HFFc6 (cell line): ENCODE results near the gene OAF. TPM values are rescaled to one million over a fixed set of nuclear protein-coding genes. Genes with fewer than 3 reads are reported as not detected.

Experiments used
- DNase-seq: peaks from one replicate; pipeline ENCODE4 v3.0.0-alpha.2; 2018
- H3K27ac Mint-ChIP-seq: 2 replicates; pipeline ENCODE4 v1.8.0; 2020; ENCODE audit warnings: mild to moderate bottlenecking, mixed read lengths
- H3K27me3 Mint-ChIP-seq: 2 replicates; pipeline ENCODE4 v1.8.0; 2021; ENCODE audit warnings: mild to moderate bottlenecking, moderate library complexity, mixed read lengths; ENCODE audit not compliant: insufficient read depth
- H3K36me3 Mint-ChIP-seq: 2 replicates; pipeline ENCODE4 v1.8.0; 2021; ENCODE audit warnings: low read depth, mixed read lengths
- H3K4me1 Mint-ChIP-seq: 2 replicates; pipeline ENCODE4 v1.8.0; 2020; ENCODE audit warnings: low read depth, mixed read lengths
- H3K4me3 Mint-ChIP-seq: 2 replicates; pipeline ENCODE4 v1.8.0; 2020; ENCODE audit warnings: mild to moderate bottlenecking, moderate library complexity, mixed read lengths
- H3K9me3 Mint-ChIP-seq: 2 replicates; pipeline ENCODE4 v1.8.0; 2020; ENCODE audit warnings: mild to moderate bottlenecking, mixed read lengths
- total RNA-seq, 6 experiments: library from RNA; stranded (reverse); fragmentation: NEBNext Ultra II Directional; extraction: Animal tissue kit (Norgen Biotek cat#: 25700); gene quantifications; 2 replicates in 1 of 6; 3 replicates in 5 of 6; pipeline ENCODE4 v1.2.3, GENCODE V29; 2021
- TF ChIP-seq, protein P1 (sequence below): fragments of 200-600 bp; sonication (generic); IDR thresholded peaks from 2 replicates; pipeline ENCODE4 v1.5.0; 2021; ENCODE audit warnings: antibody characterized with exemption, mild to moderate bottlenecking

Gene OAF
- total RNA-seq, 6 experiments from 2014 or later, result 111 to 143 (median 123) TPM

DNA sequence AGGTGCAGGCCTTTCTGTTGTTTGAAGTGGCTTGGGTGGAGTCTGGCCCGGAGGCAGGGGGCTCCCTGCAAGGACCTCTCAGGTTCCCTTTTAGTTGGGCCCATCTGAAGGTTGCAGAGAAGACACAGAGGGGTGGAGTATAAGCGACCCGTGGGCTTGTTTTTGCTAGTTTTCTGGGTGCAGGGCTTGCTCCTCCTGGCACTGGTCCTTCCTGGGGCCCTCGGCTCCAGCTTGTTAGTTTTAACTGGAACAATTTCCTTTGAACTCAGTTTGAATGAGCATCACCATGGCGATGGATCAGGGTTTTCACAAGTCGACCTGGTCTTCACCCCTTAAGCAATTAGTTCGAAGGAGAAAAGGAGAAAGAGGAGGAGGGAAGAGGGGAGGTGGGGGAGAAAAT lies 28.5 kb upstream of the OAF start:
- Mint-ChIP-seq H3K27me3 (peaks cover 1% of the 10 kb centered on the region; the same call in 1 of the 2 replicates), H3K27ac (peak overlapping the region; percentile 99), H3K4me1 (peaks cover 72% of the 10 kb centered on the region), H3K9me3 (no peaks in the 10 kb centered on the region), H3K4me3 (no peak overlapping the region), H3K36me3 (no peaks in the 10 kb centered on the region)
- DNase-seq, result no peak
- TF ChIP-seq, protein P1, sequence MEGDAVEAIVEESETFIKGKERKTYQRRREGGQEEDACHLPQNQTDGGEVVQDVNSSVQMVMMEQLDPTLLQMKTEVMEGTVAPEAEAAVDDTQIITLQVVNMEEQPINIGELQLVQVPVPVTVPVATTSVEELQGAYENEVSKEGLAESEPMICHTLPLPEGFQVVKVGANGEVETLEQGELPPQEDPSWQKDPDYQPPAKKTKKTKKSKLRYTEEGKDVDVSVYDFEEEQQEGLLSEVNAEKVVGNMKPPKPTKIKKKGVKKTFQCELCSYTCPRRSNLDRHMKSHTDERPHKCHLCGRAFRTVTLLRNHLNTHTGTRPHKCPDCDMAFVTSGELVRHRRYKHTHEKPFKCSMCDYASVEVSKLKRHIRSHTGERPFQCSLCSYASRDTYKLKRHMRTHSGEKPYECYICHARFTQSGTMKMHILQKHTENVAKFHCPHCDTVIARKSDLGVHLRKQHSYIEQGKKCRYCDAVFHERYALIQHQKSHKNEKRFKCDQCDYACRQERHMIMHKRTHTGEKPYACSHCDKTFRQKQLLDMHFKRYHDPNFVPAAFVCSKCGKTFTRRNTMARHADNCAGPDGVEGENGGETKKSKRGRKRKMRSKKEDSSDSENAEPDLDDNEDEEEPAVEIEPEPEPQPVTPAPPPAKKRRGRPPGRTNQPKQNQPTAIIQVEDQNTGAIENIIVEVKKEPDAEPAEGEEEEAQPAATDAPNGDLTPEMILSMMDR, result no peak

DNA sequence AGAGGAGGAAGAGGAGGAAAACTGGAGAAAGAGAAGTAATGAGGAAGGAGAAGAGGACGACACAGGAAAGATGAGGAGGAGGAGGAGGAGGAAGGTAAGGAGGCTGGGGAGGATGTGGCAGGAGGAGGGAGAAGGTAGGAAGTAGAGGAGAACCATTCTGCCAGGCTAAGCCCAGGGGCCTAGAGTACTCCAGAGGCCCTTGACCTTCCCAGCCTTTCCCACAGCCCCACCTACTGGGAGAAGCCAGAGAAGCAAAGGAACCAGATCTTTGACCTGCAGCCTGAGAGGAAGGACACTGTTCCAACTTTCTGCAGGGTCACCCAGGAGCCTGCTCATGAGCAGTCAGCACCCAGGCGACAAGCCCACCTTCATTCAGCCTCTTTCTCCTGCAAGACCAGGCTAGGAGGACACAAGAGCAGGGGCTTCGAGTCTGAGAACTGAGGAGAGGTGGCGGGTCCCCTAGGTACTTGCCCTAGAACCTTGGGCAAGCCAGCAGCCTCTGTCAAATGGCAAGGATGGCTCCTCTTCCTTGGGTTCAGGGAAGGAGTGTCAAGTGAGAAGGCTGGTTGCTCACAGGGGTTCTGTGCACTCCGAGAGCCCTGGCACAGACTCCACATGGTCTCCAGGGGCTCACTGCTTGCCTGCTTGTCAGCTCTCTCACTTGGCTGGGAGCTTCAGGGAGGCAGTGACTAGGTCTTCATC lies 27.9 kb upstream of the OAF start:
- no peaks in the 10 kb centered on the region for H3K36me3 Mint-ChIP-seq
- peaks cover 70% of the 10 kb centered on the region for H3K4me1 Mint-ChIP-seq
- H3K27ac Mint-ChIP-seq, result peak overlapping the region; percentile 99; the same call in 1 of the 2 replicates
- no peaks in the 10 kb centered on the region for H3K9me3 Mint-ChIP-seq
- no peak for DNase-seq
- H3K4me3 Mint-ChIP-seq, result no peak overlapping the region
- peaks cover 1% of the 10 kb centered on the region; the same call in 1 of the 2 replicates for H3K27me3 Mint-ChIP-seq
- TF ChIP-seq, protein P1, result peak; percentile 67

DNA sequence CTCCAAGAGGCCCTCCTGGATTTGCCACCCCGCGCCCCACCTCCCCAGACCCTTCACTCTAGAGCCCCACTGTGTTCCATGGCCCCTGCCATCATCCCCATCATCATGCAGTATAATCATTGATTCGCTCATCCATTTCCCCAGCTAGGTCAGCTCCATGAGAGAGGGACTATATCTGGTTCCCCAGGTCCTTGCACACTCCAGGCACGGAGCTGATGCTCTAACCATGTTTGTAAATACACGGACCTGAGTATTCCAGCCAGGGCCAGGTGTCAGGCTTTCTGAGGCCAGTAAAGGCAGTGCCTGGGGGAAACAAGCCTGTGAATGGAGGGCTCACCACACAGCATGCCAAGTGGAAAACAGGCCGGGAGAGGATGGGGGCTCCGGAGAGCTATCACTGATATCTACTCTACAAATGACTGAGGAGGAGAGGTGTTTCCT lies 27.1 kb upstream of the OAF start:
- Mint-ChIP-seq H3K9me3 (no peaks in the 10 kb centered on the region), H3K36me3 (no peaks in the 10 kb centered on the region), H3K27ac (no peak overlapping the region), H3K4me3 (no peak overlapping the region), H3K4me1 (peaks cover 63% of the 10 kb centered on the region), H3K27me3 (peaks cover 1% of the 10 kb centered on the region; the same call in 1 of the 2 replicates)
- TF ChIP-seq, protein P1, result no peak
- DNase-seq, result no peak

DNA sequence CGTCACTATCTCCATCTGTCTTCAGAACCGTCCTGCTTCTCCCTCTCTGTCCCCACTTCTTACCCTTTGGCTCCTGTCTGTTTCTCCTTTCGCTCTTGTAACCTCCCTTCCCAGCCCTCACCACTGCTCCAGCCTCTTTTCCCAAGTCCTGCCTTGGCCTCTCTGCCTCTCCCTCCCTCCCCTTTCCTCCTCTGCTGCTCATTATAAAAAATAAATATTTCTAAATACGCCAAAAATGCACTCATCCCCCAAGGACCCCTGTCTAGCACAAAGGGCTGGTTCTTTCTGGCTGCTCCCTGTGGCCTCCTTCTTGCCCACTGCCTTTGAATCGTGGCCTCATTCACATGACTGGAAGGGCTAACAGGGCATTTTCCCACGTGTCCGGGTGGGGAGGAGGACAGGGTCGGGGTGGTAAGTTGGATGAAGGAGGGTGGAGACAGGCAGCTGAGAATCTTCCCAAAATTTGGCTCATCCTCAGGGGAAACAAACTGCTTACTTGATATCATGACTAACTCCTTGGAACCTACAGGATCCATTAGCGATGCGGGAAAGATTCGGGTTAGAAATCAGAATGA lies 26.4 kb upstream of the OAF start:
- H3K36me3 Mint-ChIP-seq, result no peaks in the 10 kb centered on the region
- TF ChIP-seq, protein P1, result no peak
- H3K27ac Mint-ChIP-seq, result no peak overlapping the region
- peaks cover 2% of the 10 kb centered on the region; the same call in 1 of the 2 replicates for H3K27me3 Mint-ChIP-seq
- no peaks in the 10 kb centered on the region for H3K9me3 Mint-ChIP-seq
- H3K4me1 Mint-ChIP-seq, result peaks cover 55% of the 10 kb centered on the region
- no peak for DNase-seq
- no peak overlapping the region for H3K4me3 Mint-ChIP-seq

DNA sequence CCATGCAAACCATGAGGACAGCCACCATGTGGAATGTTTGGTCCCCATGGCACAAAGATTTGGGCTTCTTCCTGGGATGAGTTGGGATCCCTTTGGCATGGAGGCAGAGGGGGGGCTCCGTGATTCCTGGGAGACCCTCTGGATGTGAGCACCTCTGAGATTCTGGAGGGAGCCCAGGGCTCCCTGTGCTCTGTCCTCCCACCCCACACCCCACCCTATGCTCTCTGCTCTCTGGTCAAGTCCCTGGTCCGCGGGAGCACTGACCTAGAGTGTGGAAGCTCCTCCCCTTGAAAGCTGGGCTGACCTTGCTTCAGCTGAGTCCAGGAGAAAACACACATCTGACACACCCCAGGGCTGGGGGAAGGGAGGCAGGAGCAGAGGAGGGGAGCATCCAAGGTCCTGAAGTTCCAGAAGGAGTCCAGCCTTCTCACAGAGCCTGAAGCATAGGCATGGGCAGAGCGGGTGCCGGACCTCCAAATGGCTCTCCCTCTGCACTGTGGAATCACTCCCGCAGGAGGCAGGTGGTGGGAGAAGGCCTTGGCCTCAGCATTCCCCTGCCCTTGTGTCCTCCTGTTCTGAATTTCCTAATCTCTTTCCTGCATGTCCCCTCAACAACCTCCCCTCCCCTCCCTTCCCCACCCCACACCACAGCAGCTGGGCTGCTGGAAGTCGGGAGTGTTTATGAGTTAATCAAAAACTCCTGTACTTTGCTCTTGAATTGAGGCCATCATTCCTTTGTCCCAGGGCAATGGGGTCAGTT lies 25.7 kb upstream of the OAF start:
- peaks cover 5% of the 10 kb centered on the region; the same call in 1 of the 2 replicates for H3K27me3 Mint-ChIP-seq
- H3K4me3 Mint-ChIP-seq, result no peak overlapping the region
- H3K36me3 Mint-ChIP-seq, result no peaks in the 10 kb centered on the region
- no peak overlapping the region for H3K27ac Mint-ChIP-seq
- TF ChIP-seq, protein P1, result no peak
- peak; percentile 34 for DNase-seq
- H3K9me3 Mint-ChIP-seq, result no peaks in the 10 kb centered on the region
- peaks cover 49% of the 10 kb centered on the region for H3K4me1 Mint-ChIP-seq
